Panc1 (cell line): ENCODE results near the gene HYDIN.
"Not testable (repeated sequence)": the region's sequence is repeated elsewhere in the genome, so short reads cannot be mapped to it uniquely, and the experiment has no call there.

ENCODE experiments used
- TF ChIP-seq, protein P1 (sequence below): fragments of 450-650 bp; IDR thresholded peaks from 2 replicates; pipeline ENCODE4 v1.5.1; 2017; ENCODE audit warnings: mild to moderate bottlenecking
- TF ChIP-seq, protein P2 (sequence below), 2 experiments: IDR thresholded peaks; 2 replicates each; pipeline ENCODE4 v1.6.1; 2011 to 2012; ENCODE audit warnings: low read depth in 2 of 2, control low read depth in 1 of 2, low read length in 1 of 2, mild to moderate bottlenecking in 1 of 2, moderate library complexity in 1 of 2; ENCODE audit not compliant: insufficient read depth in 1 of 2

DNA sequence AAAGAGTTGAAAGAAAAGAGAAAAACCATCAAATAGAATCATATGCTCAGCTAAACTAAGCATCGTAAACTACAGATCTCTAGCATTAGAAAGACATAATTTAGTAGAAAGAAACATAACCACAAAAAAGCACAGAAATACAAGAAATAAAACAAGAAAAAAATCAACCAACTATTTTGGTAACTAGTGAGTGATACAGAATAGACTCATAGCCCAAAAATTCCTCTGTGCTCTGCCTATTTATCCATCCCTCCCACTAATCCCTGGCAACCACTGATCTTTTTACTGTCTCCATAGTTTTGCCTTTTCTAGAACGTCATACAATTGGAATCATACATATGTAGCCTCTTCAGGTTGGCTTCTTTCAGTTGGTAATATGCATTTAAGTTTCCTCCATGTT is 180.2 kb downstream of the HYDIN start:
- TF ChIP-seq, protein P1, sequence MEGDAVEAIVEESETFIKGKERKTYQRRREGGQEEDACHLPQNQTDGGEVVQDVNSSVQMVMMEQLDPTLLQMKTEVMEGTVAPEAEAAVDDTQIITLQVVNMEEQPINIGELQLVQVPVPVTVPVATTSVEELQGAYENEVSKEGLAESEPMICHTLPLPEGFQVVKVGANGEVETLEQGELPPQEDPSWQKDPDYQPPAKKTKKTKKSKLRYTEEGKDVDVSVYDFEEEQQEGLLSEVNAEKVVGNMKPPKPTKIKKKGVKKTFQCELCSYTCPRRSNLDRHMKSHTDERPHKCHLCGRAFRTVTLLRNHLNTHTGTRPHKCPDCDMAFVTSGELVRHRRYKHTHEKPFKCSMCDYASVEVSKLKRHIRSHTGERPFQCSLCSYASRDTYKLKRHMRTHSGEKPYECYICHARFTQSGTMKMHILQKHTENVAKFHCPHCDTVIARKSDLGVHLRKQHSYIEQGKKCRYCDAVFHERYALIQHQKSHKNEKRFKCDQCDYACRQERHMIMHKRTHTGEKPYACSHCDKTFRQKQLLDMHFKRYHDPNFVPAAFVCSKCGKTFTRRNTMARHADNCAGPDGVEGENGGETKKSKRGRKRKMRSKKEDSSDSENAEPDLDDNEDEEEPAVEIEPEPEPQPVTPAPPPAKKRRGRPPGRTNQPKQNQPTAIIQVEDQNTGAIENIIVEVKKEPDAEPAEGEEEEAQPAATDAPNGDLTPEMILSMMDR, result not testable (repeated sequence)
- TF ChIP-seq, protein P2, sequence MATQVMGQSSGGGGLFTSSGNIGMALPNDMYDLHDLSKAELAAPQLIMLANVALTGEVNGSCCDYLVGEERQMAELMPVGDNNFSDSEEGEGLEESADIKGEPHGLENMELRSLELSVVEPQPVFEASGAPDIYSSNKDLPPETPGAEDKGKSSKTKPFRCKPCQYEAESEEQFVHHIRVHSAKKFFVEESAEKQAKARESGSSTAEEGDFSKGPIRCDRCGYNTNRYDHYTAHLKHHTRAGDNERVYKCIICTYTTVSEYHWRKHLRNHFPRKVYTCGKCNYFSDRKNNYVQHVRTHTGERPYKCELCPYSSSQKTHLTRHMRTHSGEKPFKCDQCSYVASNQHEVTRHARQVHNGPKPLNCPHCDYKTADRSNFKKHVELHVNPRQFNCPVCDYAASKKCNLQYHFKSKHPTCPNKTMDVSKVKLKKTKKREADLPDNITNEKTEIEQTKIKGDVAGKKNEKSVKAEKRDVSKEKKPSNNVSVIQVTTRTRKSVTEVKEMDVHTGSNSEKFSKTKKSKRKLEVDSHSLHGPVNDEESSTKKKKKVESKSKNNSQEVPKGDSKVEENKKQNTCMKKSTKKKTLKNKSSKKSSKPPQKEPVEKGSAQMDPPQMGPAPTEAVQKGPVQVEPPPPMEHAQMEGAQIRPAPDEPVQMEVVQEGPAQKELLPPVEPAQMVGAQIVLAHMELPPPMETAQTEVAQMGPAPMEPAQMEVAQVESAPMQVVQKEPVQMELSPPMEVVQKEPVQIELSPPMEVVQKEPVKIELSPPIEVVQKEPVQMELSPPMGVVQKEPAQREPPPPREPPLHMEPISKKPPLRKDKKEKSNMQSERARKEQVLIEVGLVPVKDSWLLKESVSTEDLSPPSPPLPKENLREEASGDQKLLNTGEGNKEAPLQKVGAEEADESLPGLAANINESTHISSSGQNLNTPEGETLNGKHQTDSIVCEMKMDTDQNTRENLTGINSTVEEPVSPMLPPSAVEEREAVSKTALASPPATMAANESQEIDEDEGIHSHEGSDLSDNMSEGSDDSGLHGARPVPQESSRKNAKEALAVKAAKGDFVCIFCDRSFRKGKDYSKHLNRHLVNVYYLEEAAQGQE (IDR thresholded peaks at IDR 0.05; ENCODE audit: insufficient read depth in 1 of 2, low read depth in 2 of 2, low read length in 1 of 2), result not testable (repeated sequence)
